ENCODE results near the gene HCRTR2. TPM values are rescaled to one million over a fixed set of nuclear protein-coding genes. Genes with fewer than 3 reads are reported as not detected.

The HCRTR2 gene
- total RNA-seq, 2 donors from 2014 or later: not detected

DNA sequence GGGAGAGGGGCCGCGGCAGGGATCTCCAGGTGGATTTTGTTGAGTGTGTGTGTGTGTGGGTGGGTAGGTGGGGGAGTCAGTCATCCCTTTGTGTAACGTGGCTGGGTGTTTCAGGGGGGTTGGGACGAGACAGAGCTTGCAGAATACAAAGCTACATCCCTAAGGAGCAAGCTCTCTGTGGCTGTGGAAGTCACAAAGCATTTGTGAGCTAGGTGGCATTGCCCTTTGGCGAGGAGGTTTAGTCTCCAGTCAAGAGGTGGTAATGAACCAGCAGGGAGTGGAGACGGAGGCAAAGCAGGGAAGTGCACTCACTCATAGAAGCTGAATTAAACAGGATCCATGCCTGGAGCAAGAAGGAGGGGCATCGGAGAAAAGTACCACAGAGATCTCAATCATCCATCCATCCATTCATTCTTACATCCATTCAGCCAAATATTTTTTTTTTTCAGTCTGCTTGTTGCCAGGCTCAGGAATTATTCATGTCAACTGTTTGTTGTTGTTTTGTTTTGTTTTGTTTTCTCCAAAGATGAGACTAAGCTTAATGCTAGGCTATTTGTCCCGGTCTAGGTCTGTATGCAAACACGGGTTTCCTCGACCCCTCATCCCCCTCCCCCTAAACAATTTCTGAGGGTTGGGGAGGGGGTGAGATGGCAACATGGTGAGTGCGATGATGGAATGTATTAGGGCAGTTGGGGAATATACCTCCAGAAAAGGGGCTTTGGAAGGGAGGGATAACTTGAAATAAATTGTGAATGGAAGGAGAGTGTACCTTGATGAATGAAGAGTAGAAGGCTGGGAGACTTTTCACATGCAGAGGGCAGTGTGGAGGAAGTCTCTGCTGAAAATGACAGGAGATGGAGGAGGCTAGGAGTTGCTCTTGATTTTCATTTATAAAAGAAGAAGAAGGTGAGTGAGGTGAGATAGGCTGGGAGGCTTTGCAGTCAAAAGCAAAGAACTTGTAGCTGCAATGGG lies 1.0 kb downstream of the HCRTR2 start:
- 20% methylated on average over 11 of the region's 11 CpGs for WGBS
- H3K4me3 ChIP-seq: no peak overlapping the region
- H3K4me1 ChIP-seq (replicated peaks): no peaks in the 10 kb centered on the region
- no peak for DNase-seq (ENCODE audit: low spot score)
- H3K27ac ChIP-seq: no peak overlapping the region
- TF ChIP-seq POLR2AphosphoS5 (IDR thresholded peaks at IDR 0.05) (no peak), CTCF (IDR thresholded peaks at IDR 0.05) (no peak), POLR2A (IDR thresholded peaks at IDR 0.05) (no peak)
- intact Hi-C loops (cut with DNase I): no loop called here
- no peaks in the 10 kb centered on the region for H3K9me3 ChIP-seq
- peaks cover 6% of the 10 kb centered on the region for H3K27me3 ChIP-seq (replicated peaks; ENCODE audit: insufficient read depth)
- no peaks in the 10 kb centered on the region for H3K36me3 ChIP-seq

GRCh38 chr6:55176958-55177357 lies 2.6 kb downstream of the HCRTR2 start:
- Histone ChIP-seq H3K9me3 (no peaks in the 10 kb centered on the region), H3K36me3 (no peaks in the 10 kb centered on the region), H3K27ac (no peak overlapping the region), H3K4me1 (replicated peaks) (no peaks in the 10 kb centered on the region), H3K4me3 (no peak overlapping the region), H3K27me3 (replicated peaks; ENCODE audit: insufficient read depth) (peaks cover 6% of the 10 kb centered on the region)
- TF ChIP-seq POLR2AphosphoS5 (IDR thresholded peaks at IDR 0.05) (no peak), CTCF (IDR thresholded peaks at IDR 0.05) (no peak), POLR2A (IDR thresholded peaks at IDR 0.05) (no peak)
- DNase-seq (ENCODE audit: low spot score): no peak
- intact Hi-C loops (cut with DNase I): no loop called here

DNA sequence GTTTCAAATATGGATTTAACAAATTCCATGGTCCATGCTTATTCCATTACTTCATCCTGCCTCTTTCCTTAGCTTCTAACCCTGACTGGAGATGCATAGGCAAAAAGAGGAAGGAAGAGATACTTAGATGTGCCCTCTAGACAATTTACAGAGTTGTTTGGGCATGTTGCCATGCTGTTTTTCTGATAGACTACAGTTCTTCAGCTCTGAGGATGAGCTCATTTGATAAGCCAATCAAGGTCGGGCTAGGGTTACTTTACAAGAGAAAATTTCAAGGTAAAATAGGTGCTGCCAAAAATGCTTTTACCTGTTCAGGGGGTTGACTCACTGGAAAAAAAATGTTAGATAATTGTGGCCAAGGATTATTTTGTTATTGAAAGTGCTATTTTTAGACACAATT lies 5.9 kb downstream of the HCRTR2 start:
- WGBS: 75% methylated on average over 1 of the region's 1 CpG
- intact Hi-C loops (cut with DNase I): no loop called here

DNA sequence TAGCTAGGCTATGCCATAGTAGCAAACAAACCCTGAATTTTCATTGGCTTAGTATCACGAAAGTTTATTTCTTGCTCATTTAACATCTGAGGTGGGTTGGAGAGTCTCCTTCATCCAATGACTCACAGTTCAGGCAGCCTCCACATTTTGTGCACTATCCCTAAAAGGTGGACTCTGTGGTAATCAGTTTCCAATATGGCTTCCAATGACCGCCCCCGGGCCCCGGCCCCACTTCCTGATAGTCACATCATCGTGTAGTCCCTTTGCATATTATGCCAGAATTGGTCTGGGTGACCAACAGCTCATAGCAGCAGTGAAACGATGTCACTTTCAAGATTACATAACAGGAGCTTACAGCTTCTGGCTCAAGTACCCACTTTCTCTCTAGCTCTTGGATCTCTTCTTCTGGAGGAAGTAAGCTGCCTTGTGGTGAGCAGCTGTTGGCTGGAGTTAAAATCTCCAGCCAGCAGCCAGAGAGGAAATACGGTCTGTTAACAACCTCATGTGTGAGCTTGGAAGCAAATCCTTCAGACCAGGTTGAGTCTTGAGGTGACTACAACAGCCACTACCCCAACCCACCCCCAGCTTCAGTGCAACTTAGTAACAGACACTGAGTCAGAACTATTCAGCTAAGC lies 7.8 kb downstream of the HCRTR2 start:
- no peaks in the 10 kb centered on the region for H3K9me3 ChIP-seq
- intact Hi-C loops (cut with DNase I): no loop called here
- no peak for DNase-seq (ENCODE audit: low spot score)
- H3K4me1 ChIP-seq (replicated peaks): no peaks in the 10 kb centered on the region
- no peaks in the 10 kb centered on the region for H3K27me3 ChIP-seq (replicated peaks; ENCODE audit: insufficient read depth)
- H3K27ac ChIP-seq: no peak overlapping the region
- TF ChIP-seq POLR2A (IDR thresholded peaks at IDR 0.05) (no peak), POLR2AphosphoS5 (IDR thresholded peaks at IDR 0.05) (no peak), CTCF (IDR thresholded peaks at IDR 0.05) (no peak)
- 73% methylated on average over 7 of the region's 7 CpGs for WGBS
- H3K36me3 ChIP-seq: no peaks in the 10 kb centered on the region
- H3K4me3 ChIP-seq: no peak overlapping the region

More for the DNA sequence above, 5.9 kb downstream of the HCRTR2 start:
- Histone ChIP-seq H3K27me3 (replicated peaks; ENCODE audit: insufficient read depth) (peaks cover 6% of the 10 kb centered on the region), H3K4me1 (replicated peaks) (no peaks in the 10 kb centered on the region), H3K9me3 (no peaks in the 10 kb centered on the region), H3K4me3 (no peak overlapping the region), H3K36me3 (no peaks in the 10 kb centered on the region), H3K27ac (no peak overlapping the region)
- TF ChIP-seq CTCF (IDR thresholded peaks at IDR 0.05) (no peak), POLR2AphosphoS5 (IDR thresholded peaks at IDR 0.05) (no peak), POLR2A (IDR thresholded peaks at IDR 0.05) (no peak)
- DNase-seq (ENCODE audit: low spot score): no peak

Data from prostate gland (tissue), 2 donors.